H1 (cell line): ENCODE data around the gene CD244. TPM values are rescaled to one million over a fixed set of nuclear protein-coding genes. Genes with fewer than 3 reads are reported as not detected.

ENCODE experiments used
- CTCF ChIA-PET: fragments of 300-600 bp; sonication (Branson Sonifier 250); formaldehyde crosslinking; loops from one replicate; lab custom pipeline; 2021; ENCODE audit not compliant: partially characterized antibody; lab: Charles Lee
- POLR2A ChIA-PET: fragments of 300-600 bp; sonication (Branson Sonifier 250); formaldehyde crosslinking; loops from one replicate; lab custom pipeline; 2021; ENCODE audit warnings: inconsistent platforms; ENCODE audit not compliant: partially characterized antibody; lab: Charles Lee
- DNase-seq, 2 experiments: peaks; one replicate each; pipeline versions ENCODE4 v3.0.0 to v3.0.0-alpha.2; 2010 to 2022; ENCODE audit warnings: low spot score in 2 of 2, low read depth in 1 of 2, mixed read lengths in 1 of 2
- FAIRE-seq: peaks from 2 replicates; lab custom pipeline; 2011; peaks lifted over from hg19 to GRCh38; lab: Jason Lieb, UNC
- H2AFZ ChIP-seq: 2 replicates; pipeline ENCODE4 v1.8.1; 2012; ENCODE audit warnings: low read length, inconsistent platforms
- H2AK5ac ChIP-seq: 2 replicates; pipeline ENCODE4 v1.6.1; 2013; ENCODE audit warnings: low read depth, low read length
- H2BK120ac ChIP-seq: replicated peaks from 2 replicates; pipeline ENCODE3; 2013; ENCODE audit warnings: low read depth, low read length, inconsistent platforms
- H2BK12ac ChIP-seq: 2 replicates; pipeline ENCODE4 v1.6.1; 2013; ENCODE audit warnings: low read depth, low read length
- H2BK15ac ChIP-seq: 2 replicates; pipeline ENCODE4 v1.6.1; 2013; ENCODE audit warnings: low read length
- H2BK20ac ChIP-seq: 2 replicates; pipeline ENCODE4 v1.6.1; 2013; ENCODE audit warnings: low read length
- H2BK5ac ChIP-seq: 2 replicates; pipeline ENCODE4 v1.6.1; 2013; ENCODE audit warnings: low read depth, low read length
- H3K14ac ChIP-seq: 2 replicates; pipeline ENCODE4 v1.6.1; 2013; ENCODE audit warnings: inconsistent platforms; ENCODE audit not compliant: insufficient read length
- H3K18ac ChIP-seq: 2 replicates; pipeline ENCODE4 v1.6.1; 2013; ENCODE audit warnings: low read length; ENCODE audit errors: extremely low read depth
- H3K23ac ChIP-seq: 2 replicates; pipeline ENCODE4 v1.6.1; 2013; ENCODE audit warnings: inconsistent platforms; ENCODE audit not compliant: insufficient read length
- H3K23me2 ChIP-seq: 2 replicates; pipeline ENCODE4 v1.6.1; 2013; ENCODE audit warnings: low read depth, low read length
- H3K27ac ChIP-seq: 2 replicates; pipeline ENCODE4 v1.6.1; 2011; ENCODE audit warnings: low read depth, low read length, inconsistent platforms
- H3K27me3 ChIP-seq, 4 experiments: replicated peaks in 1 of 4; 1 replicate in 1 of 4; 2 replicates in 3 of 4; pipeline versions ENCODE4 v1.6.1 to v1.8.1; 2011 to 2013; ENCODE audit warnings: low read length in 3 of 4, mild to moderate bottlenecking in 3 of 4, inconsistent platforms in 2 of 4, mixed read lengths in 2 of 4, moderate library complexity in 1 of 4; ENCODE audit not compliant: control insufficient read depth in 3 of 4, insufficient read depth in 3 of 4; ENCODE audit errors: extremely low read depth in 1 of 4
- H3K36me3 ChIP-seq, 4 experiments: 2 replicates each; pipeline versions ENCODE4 v1.6.1 to v1.8.1; 2011 to 2013; ENCODE audit warnings: mild to moderate bottlenecking in 4 of 4, low read length in 3 of 4, moderate library complexity in 2 of 4, control low read depth in 1 of 4, inconsistent platforms in 1 of 4; ENCODE audit not compliant: insufficient read depth in 4 of 4, control insufficient read depth in 2 of 4
- H3K4ac ChIP-seq: replicated peaks from 2 replicates; pipeline ENCODE3; 2013; ENCODE audit warnings: low read length, low read depth, mixed read lengths, inconsistent platforms; ENCODE audit not compliant: insufficient read length
- H3K4me1 ChIP-seq, 4 experiments: replicated peaks in 1 of 4; 1 replicate in 1 of 4; 2 replicates in 3 of 4; pipeline versions ENCODE4 v1.6.1 to v1.8.1; 2011 to 2013; ENCODE audit warnings: low read length in 3 of 4, inconsistent platforms in 2 of 4, mixed read lengths in 1 of 4; ENCODE audit not compliant: insufficient read depth in 4 of 4, control insufficient read depth in 3 of 4
- H3K4me2 ChIP-seq, 2 experiments: 2 replicates each; pipeline versions ENCODE4 v1.6.1 to v1.8.1; 2011 to 2013; ENCODE audit warnings: low read depth in 2 of 2, low read length in 2 of 2, control low read depth in 1 of 2, inconsistent platforms in 1 of 2, mild to moderate bottlenecking in 1 of 2; ENCODE audit not compliant: insufficient read depth in 1 of 2
- H3K4me3 ChIP-seq, 4 experiments: fragments of 200-600, 300-600 bp in 1 of 4; sonication (generic), shearing (Covaris generic), sonication (Bioruptor Twin) in 1 of 4; 2 replicates each; pipeline versions ENCODE4 v1.5.1 to v1.8.1; 2011 to 2016; ENCODE audit warnings: low read length in 4 of 4, low read depth in 3 of 4, control low read depth in 2 of 4, inconsistent platforms in 2 of 4, mild to moderate bottlenecking in 2 of 4, mixed read lengths in 1 of 4, moderate library complexity in 1 of 4; ENCODE audit not compliant: insufficient read depth in 2 of 4; ENCODE audit errors: extremely low read depth in 1 of 4
- H3K56ac ChIP-seq: replicated peaks from 2 replicates; pipeline ENCODE3; 2013; ENCODE audit warnings: low read depth, mild to moderate bottlenecking, mixed read lengths, low read length, inconsistent platforms; ENCODE audit not compliant: insufficient read length
- H3K79me1 ChIP-seq: 2 replicates; pipeline ENCODE4 v1.6.1; 2013; ENCODE audit warnings: low read depth, low read length, control low read depth
- H3K79me2 ChIP-seq, 2 experiments: 2 replicates each; pipeline versions ENCODE4 v1.6.1 to v1.8.1; 2012 to 2013; ENCODE audit warnings: low read length in 2 of 2, mild to moderate bottlenecking in 2 of 2, inconsistent platforms in 1 of 2; ENCODE audit not compliant: insufficient read depth in 2 of 2, control insufficient read depth in 1 of 2
- H3K9ac ChIP-seq, 4 experiments: replicated peaks in 1 of 4; 1 replicate in 1 of 4; 2 replicates in 3 of 4; pipeline versions ENCODE4 v1.6.1 to v1.8.1; 2011 to 2013; ENCODE audit warnings: low read depth in 3 of 4, low read length in 3 of 4, control low read depth in 2 of 4, mild to moderate bottlenecking in 2 of 4, moderate library complexity in 2 of 4, inconsistent platforms in 1 of 4; ENCODE audit errors: extremely low read depth in 1 of 4
- H3K9me3 ChIP-seq, 2 experiments: 2 replicates each; pipeline versions ENCODE4 v1.6.1 to v1.8.1; 2012 to 2013; ENCODE audit warnings: mild to moderate bottlenecking in 2 of 2, moderate library complexity in 2 of 2, control low read depth in 1 of 2, inconsistent platforms in 1 of 2, low read depth in 1 of 2, low read length in 1 of 2, mixed read lengths in 1 of 2; ENCODE audit not compliant: insufficient read depth in 2 of 2
- H4K20me1 ChIP-seq, 2 experiments: replicated peaks in 1 of 2; 2 replicates each; pipeline versions ENCODE3 to v1.8.1; 2011 to 2013; ENCODE audit warnings: inconsistent platforms in 2 of 2, low read length in 2 of 2, mild to moderate bottlenecking in 1 of 2; ENCODE audit not compliant: insufficient read depth in 2 of 2, control insufficient read depth in 1 of 2
- H4K5ac ChIP-seq: 2 replicates; pipeline ENCODE4 v1.6.1; 2013; ENCODE audit warnings: low read length, low read depth, mixed read lengths, inconsistent platforms; ENCODE audit not compliant: insufficient read length
- H4K8ac ChIP-seq: 2 replicates; pipeline ENCODE4 v1.8.0; 2013; ENCODE audit warnings: mild to moderate bottlenecking, moderate library complexity, low read length, inconsistent platforms; ENCODE audit not compliant: insufficient read depth; ENCODE audit errors: extremely low read depth
- H4K91ac ChIP-seq: replicated peaks from 2 replicates; pipeline ENCODE3; 2013; ENCODE audit warnings: low read length, mixed read lengths, inconsistent platforms; ENCODE audit not compliant: insufficient read length
- E2F6 ChIP-seq: IDR thresholded peaks from 2 replicates; pipeline ENCODE4 v1.6.1; 2012; ENCODE audit warnings: inconsistent platforms
- EGR1 ChIP-seq: IDR thresholded peaks from 2 replicates; pipeline ENCODE4 v1.6.1; 2011; ENCODE audit warnings: low read depth, low read length, borderline replicate concordance
- EZH2 ChIP-seq: fragments of 200-600 bp; sonication (generic); IDR thresholded peaks from 2 replicates; pipeline ENCODE4 v1.7.1; 2012; ENCODE audit warnings: low read depth, mild to moderate bottlenecking, moderate library complexity, low read length, inconsistent platforms; ENCODE audit not compliant: severe bottlenecking
- JUND ChIP-seq: IDR thresholded peaks from 2 replicates; pipeline ENCODE4 v1.6.1; 2011; ENCODE audit warnings: mild to moderate bottlenecking, improper control_type of control experiment, low read length
- MAFK ChIP-seq: IDR thresholded peaks from 2 replicates; pipeline ENCODE4 v1.6.1; 2012; ENCODE audit warnings: low read depth, mild to moderate bottlenecking, improper control_type of control experiment, low read length
- POLR2AphosphoS5 ChIP-seq: IDR thresholded peaks from 2 replicates; pipeline ENCODE4 v1.6.1; 2011; ENCODE audit warnings: low read depth, low read length
- RAD21 ChIP-seq, 2 experiments: IDR thresholded peaks in 1 of 2; conservative IDR thresholded peaks in 1 of 2; 2 replicates each; pipeline ENCODE4 v1.6.1; 2011; ENCODE audit warnings: low read depth in 2 of 2, low read length in 2 of 2, improper control_type of control experiment in 1 of 2, inconsistent platforms in 1 of 2, mild to moderate bottlenecking in 1 of 2, moderate library complexity in 1 of 2
- TBP ChIP-seq: IDR thresholded peaks from 2 replicates; pipeline ENCODE4 v1.6.1; 2011; ENCODE audit warnings: low read depth, low read length, improper control_type of control experiment
- TCF12 ChIP-seq: IDR thresholded peaks from 2 replicates; pipeline ENCODE4 v1.6.1; 2011; ENCODE audit warnings: low read depth, mild to moderate bottlenecking, low read length
- WGBS, 2 experiments: shearing (Covaris generic) in 1 of 2; methylation state at CpG; one replicate each; pipeline versions ENCODE4 v1.1.6 to v1.1.7; 2013 to 2015; ENCODE audit warnings: low lambda C conversion rate in 2 of 2, mixed read lengths in 2 of 2, inconsistent platforms in 1 of 2, low coverage in 1 of 2, missing lambda C conversion rate in 1 of 2; ENCODE audit not compliant: insufficient replicate concordance in 2 of 2, insufficient coverage in 1 of 2, insufficient read length in 1 of 2; ENCODE audit errors: extremely low coverage in 1 of 2, missing lambda C conversion rate in 1 of 2; 5-methylcytosine and 5-hydroxymethylcytosine counted together
- polyA plus RNA-seq, 7 experiments: library from polyadenylated mRNA; depleted of rRNA in 3 of 7; stranded (reverse) in 5 of 7; unstranded in 2 of 7; fragments of >200 nt in 5 of 7; fragments of 200-250 nt in 2 of 7; gene quantifications; 1 replicate in 5 of 7; 2 replicates in 1 of 7; 4 replicates in 1 of 7; pipeline versions ENCODE4 v1.2.1 to v1.2.3, GENCODE V29; 2011 to 2013; ENCODE audit warnings: missing spikeins in 2 of 7, mixed read lengths in 2 of 7
- total RNA-seq: library from RNA; stranded (reverse); fragmentation: NEBNext Ultra II Directional; extraction: Animal tissue kit (Norgen Biotek cat#: 25700); gene quantifications from 2 replicates; pipeline ENCODE4 v1.2.1, GENCODE V29; 2021
- TF ChIP-seq, protein P1 (sequence below), 3 experiments: IDR thresholded peaks; 1 replicate in 2 of 3; 2 replicates in 1 of 3; pipeline versions ENCODE4 v1.5.1 to v1.6.1; 2011; ENCODE audit warnings: low read length in 3 of 3, mild to moderate bottlenecking in 3 of 3, inconsistent platforms in 2 of 3, low read depth in 1 of 3, moderate library complexity in 1 of 3; ENCODE audit not compliant: insufficient read depth in 1 of 3; ENCODE audit errors: control extremely low read depth in 1 of 3

The CD244 gene
- total and polyA plus RNA-seq, 2 of the 8 experiments (the other 6 are each of a cell fraction or from before 2014, with no cell fraction given): not detected

- Histone ChIP-seq H3K4me1 (no peaks in the 10 kb centered on the region; a peak in 1 of 7 replicates), H3K23ac (no peak overlapping the region), H2AFZ (0 out of 2 replicates have a peak overlapping the region, but pooled peaks have one; percentile 36), H3K9me3 (no peaks in the 10 kb centered on the region), H3K9ac (no peak overlapping the region), H3K23me2 (no peaks in the 10 kb centered on the region), H3K79me2 (no peaks in the 10 kb centered on the region), H4K91ac (no peak overlapping the region), H3K4me2 (no peak overlapping the region), H3K4ac (no peak overlapping the region), H3K27ac (no peak overlapping the region), H2BK12ac (no peak overlapping the region), H2AK5ac (no peak overlapping the region), H3K18ac (no peak overlapping the region), H3K36me3 (no peaks in the 10 kb centered on the region), H3K27me3 (no peaks in the 10 kb centered on the region), H2BK15ac (0 out of 2 replicates have a peak overlapping the region, but pooled peaks have one; percentile 40), H3K4me3 (no peak overlapping the region), H4K8ac (no peak overlapping the region), H2BK5ac (no peak overlapping the region)
- DNase-seq (no peak), FAIRE-seq (no peak)
- CTCF ChIA-PET: interaction anchor here (0.6 to 5.7 kb wide), 9 partner anchors 9 to 152 kb away, joined by 3 to 33 read pairs (median 5); no protein-coding TSS in a partner anchor
- 69% methylated on average over 8 of the region's 8 CpGs; no CpG with 5 or more reads in 1 of the 2 experiments for WGBS, 2 experiments
- TF ChIP-seq RAD21 (IDR thresholded peaks at IDR 0.05 in 1 of 2, conservative IDR thresholded peaks at IDR 0.05 in 1 of 2; ENCODE audit: low read depth in 2 of 2, low read length in 2 of 2) (no peak), TBP (no peak), EZH2 (no peak), MAFK (no peak), JUND (no peak), EGR1 (no peak), POLR2AphosphoS5 (no peak), TCF12 (no peak), E2F6 (no peak)
- TF ChIP-seq, protein P1, sequence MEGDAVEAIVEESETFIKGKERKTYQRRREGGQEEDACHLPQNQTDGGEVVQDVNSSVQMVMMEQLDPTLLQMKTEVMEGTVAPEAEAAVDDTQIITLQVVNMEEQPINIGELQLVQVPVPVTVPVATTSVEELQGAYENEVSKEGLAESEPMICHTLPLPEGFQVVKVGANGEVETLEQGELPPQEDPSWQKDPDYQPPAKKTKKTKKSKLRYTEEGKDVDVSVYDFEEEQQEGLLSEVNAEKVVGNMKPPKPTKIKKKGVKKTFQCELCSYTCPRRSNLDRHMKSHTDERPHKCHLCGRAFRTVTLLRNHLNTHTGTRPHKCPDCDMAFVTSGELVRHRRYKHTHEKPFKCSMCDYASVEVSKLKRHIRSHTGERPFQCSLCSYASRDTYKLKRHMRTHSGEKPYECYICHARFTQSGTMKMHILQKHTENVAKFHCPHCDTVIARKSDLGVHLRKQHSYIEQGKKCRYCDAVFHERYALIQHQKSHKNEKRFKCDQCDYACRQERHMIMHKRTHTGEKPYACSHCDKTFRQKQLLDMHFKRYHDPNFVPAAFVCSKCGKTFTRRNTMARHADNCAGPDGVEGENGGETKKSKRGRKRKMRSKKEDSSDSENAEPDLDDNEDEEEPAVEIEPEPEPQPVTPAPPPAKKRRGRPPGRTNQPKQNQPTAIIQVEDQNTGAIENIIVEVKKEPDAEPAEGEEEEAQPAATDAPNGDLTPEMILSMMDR (IDR thresholded peaks at IDR 0.05; ENCODE audit: control extremely low read depth in 1 of 3, insufficient read depth in 1 of 3, low read depth in 1 of 3, low read length in 3 of 3): no peak
- TF ChIP-seq, all 59 proteins: peak for 0
- Histone ChIP-seq H4K20me1 (no peaks in the 10 kb centered on the region), H2BK20ac (no peak overlapping the region), H3K79me1 (no peaks in the 10 kb centered on the region), H3K56ac (no peak overlapping the region), H3K14ac (no peak overlapping the region), H2BK120ac (no peak overlapping the region), H4K5ac (no peak overlapping the region)
- POLR2A ChIA-PET: no interaction called here
Observed at GRCh38 chr1:160879056-160879455, 16.4 kb upstream of the CD244 start.
